ENCODE data around the gene RPAP3.

Gene RPAP3

GRCh38 chr12:47737936-47738594, 32.2 kb upstream of the RPAP3 start:
- DNase-seq (ENCODE audit: low read depth), result no peak
- no peak overlapping the region for H3K4me3 ChIP-seq (ENCODE audit: low read length)
- no peak for TF ChIP-seq CTCF (conservative IDR thresholded peaks at IDR 0.05; ENCODE audit: low read depth, low read length)

DNA sequence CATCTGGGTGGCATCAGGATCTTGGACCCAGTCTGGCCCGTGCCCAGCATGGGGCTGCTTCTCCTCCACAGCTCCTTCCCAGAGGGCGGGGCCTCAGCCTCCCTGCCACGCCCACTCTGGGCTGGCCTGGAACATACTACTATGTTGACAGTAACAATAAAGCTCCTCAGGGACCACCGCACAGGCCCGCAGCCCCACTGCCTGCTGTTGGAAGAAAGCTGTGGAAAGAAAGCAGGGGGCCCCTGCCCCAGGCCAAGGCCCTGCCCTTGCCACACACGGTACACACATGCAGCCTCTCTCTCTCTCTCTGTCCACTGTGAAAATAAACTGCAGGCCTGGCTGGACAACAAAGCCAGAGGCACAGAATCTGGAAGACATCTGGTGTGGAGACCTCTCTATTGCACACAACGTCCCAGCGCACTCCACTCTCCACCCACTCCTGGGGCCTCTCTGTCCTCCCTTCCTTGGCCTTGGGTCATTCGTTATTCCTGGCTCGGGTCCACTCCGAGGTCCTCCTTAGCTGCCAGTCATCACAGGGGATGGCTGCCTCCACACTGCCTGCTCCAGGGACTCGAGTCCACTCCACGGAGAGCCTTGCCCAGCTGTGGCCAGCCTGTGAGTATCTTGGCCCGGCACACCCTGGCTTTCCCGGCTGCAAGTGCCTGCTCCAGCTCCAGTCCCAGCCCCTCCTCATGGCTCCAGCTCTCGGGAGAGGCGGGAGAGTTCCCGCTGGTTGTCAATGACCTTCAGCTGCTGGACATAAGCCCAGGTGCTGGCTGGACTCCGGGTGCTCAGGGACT, 31.2 kb upstream of the RPAP3 start:
- H3K4me3 ChIP-seq (ENCODE audit: low read length), result no peak overlapping the region
- no peak for DNase-seq (ENCODE audit: low read depth)
- no peak for TF ChIP-seq CTCF (conservative IDR thresholded peaks at IDR 0.05; ENCODE audit: low read depth, low read length)

GRCh38 chr12:47736216-47736615, 30.4 kb upstream of the RPAP3 start:
- no peak for DNase-seq (ENCODE audit: low read depth)
- no peak for TF ChIP-seq CTCF (conservative IDR thresholded peaks at IDR 0.05; ENCODE audit: low read depth, low read length)
- H3K4me3 ChIP-seq (ENCODE audit: low read length), result no peak overlapping the region

DNA sequence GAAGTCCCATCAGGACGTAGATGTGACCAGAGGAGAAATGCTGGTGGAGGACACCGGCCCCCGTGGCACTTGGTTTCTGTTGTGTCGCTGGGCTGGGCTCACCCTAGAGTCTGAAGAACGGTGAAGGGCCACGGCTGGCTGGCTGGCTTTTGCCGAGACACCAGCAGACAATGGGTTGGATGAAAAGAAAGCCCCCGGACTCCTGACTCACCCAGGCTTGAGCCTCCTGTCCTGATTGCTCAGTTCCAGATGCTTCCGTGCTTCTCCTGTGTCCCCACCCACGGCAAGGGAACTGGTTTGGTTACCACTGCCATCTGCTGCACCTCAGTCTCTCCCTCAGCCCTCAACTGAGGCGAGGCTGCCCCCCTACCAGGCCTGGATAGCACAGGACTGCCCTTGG, 29.8 kb upstream of the RPAP3 start:
- no peak for DNase-seq (ENCODE audit: low read depth)
- no peak overlapping the region for H3K4me3 ChIP-seq (ENCODE audit: low read length)
- TF ChIP-seq CTCF (conservative IDR thresholded peaks at IDR 0.05; ENCODE audit: low read depth, low read length), result no peak

DNA sequence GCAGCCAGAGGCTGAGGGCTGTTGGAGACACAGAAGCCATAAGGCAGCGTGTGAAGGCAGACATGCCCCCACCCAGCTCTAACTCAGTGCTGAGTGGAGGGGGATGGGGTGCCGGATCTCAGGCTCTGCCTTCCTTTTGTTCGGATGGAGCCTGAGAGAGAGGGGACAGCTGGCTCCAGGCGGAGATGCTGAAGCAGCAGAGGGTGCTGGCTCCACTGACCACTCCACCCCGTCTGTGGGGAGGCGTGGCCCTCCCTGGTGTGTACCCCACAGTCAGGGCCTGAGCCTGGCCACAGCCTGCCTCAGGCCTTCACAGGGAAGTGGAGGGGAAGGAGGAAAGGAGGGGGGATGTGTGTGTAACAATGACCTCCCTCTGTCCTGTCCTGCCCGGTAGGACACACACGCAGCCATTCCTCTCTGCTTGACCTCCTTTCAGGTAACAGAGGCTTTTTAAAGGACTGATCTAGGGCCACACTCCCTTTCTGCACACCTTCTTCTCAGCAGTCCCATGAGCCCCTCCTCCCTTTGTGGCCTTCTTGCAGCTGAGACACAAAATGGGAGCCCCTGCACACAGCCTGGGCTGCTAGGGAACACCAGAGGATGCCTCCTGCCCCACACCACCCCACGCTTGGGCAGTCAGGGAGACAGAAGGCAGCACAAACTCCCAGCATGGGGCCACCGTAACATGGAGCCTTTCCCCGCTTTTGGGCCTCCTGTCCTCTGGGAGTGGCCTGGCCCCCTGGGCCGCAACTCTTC, 29.1 kb upstream of the RPAP3 start:
- no peak for TF ChIP-seq CTCF (conservative IDR thresholded peaks at IDR 0.05; ENCODE audit: low read depth, low read length)
- H3K4me3 ChIP-seq (ENCODE audit: low read length), result no peak overlapping the region
- no peak for DNase-seq (ENCODE audit: low read depth)

DNA sequence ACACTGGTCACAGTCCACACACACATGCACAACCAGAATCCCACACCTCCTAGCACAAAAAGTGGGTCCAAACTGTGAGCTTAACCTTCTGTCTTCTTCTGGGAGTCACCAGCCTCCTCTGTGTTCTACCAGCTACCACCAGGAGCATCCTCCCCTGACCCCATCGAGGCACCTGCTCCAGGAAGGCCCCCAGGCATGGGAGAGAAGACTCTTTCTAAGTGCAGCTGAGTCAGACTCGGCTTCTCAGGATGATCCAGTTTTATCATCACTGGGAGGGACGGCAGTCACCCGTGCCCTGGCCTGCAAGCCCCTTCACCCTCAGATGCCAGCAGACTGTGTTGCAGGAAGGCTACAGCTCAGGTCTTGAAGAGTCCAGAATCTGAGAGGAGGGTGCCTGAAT, 27.3 kb upstream of the RPAP3 start:
- no peak overlapping the region for H3K4me3 ChIP-seq (ENCODE audit: low read length)
- TF ChIP-seq CTCF (conservative IDR thresholded peaks at IDR 0.05; ENCODE audit: low read depth, low read length), result no peak
- DNase-seq (ENCODE audit: low read depth), result no peak
